CMK (cell line): ENCODE results near the gene DNAJC1.

Experiments used
- DNase-seq: peaks from one replicate; pipeline ENCODE4 v3.0.0-alpha.2; 2010; ENCODE audit warnings: low read depth

Gene DNAJC1

DNA sequence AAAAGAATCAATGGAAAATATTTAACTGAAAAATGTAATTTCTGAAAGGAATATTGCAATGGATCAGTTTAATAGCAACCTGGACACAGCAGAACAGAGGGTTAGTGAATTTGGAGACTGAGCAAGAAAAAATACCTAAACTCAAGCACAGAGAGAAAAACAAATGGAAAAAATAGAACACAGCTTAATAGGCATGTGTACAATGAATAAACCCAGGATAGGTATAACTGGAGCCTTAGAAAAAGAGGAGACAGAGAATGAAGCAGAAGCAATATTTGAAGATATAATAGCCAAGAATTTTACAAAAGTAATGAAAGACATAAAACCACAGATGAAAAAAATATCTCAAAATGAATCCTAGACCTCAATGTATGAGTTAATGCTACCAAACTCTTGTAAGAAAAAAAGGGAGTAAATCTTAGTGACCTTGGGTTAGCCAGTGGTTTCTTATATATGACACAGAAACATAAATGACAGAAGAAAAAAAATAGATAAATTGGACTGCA is 2.9 kb upstream of the DNAJC1 start:
- DNase-seq = no peak

GRCh38 chr10:22005763-22006162 is 2.2 kb upstream of the DNAJC1 start:
- no peak for DNase-seq

DNA sequence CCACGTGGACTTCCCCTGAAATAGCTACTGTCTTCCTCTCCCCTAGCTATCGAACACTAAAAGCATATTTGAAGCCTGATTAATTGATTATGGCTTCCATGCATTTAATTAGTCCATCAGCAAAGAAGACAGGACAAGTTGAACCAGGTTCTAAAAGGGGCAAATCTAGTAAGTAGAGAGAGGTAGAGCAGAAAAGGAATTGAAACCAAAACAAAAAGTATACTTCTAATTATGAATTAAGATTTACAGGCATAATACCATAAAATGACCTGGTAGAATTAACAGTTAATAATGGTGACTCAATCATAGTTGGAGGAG is 393 bp upstream of the DNAJC1 start:
- DNase-seq = no peak

- no peak for DNase-seq
Measured at GRCh38 chr10:22002591-22003176, 846 bp downstream of the DNAJC1 start.

GRCh38 chr10:21995557-21995956 is 8.0 kb downstream of the DNAJC1 start:
- DNase-seq = no peak

DNA sequence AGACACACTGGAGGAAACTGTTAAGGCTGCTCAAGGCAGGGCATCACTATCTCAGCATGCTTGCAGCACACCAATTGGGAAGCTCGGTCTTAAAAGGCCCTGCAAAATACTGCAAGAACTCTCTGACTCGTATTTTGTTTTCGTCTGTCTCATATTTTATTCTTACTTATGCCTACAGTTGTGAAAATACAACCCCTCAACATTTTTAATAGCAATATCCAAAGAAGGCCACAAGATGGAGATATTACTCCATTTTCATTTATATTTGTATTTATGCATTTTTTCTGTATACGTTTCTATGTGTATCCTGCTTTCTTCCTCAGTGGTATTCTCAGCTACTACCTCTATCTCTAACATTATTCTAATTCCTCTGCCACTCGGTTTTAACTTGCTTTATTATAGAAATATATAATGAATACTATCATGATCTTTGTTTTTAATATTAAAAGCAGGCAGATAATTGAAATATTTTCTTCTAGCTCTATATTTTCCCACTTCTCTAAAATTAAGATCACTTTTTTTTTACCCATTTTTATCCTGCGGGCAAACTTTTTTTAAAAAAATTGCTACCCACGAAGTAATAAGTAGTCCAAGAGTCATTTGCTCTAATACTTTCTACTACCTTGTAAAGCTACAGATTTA is 10.0 kb downstream of the DNAJC1 start:
- no peak for DNase-seq

GRCh38 chr10:21991785-21992184 is 11.7 kb downstream of the DNAJC1 start:
- DNase-seq = no peak

GRCh38 chr10:21990449-21990848 is 13.1 kb downstream of the DNAJC1 start:
- DNase-seq = no peak

DNA sequence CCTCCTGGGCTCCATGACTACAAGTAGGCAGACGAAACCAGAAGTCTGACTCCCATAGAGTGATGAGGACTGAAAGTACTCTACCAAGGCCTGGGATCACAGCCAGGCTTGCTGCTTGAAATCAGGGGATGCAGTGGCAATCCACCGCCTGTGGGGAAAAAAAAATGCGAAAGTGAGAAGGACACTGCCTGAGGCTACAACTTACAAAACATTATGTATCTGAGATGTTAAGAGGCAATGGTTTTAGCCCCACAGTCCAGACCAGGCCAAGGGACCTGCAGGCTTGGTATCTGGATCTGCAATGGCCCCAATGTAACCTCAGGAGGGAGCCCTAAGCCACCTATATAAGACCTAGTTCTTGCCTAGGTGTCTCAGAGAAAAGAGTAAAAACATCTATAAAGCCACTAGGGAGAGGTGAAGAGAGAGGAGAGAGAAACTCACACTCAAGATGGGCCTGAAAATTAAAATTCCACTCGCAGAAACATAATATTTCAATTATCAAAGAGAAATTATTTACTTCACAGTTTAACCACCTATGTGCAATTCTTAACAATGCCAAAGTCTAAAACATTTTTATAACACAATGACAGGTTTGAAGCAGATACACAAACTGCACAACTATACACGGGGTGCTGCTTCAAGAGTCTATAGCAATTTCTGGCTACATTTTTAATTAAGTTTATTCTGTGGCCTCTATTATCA is 13.9 kb downstream of the DNAJC1 start:
- no peak for DNase-seq

- DNase-seq = no peak
Measured at GRCh38 chr10:21985541-21985940, 18.0 kb downstream of the DNAJC1 start.

DNA sequence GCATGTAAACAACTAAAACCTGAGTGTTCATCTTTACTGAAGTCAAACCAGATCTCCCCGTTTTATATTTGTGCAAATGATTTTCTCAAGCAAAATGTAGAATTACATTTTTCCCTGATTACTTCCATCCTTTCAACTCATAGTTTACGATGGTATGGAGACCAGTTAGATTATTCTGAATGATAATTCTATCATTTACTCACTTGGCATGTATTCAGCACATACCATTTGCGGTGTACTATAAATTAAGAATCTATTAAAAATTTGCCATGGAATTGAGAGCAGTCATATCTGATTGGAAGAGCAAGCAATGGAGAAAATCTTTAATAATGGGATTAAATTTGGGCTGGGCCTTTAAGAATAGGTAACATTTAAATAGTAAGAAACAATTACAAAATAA is 22.4 kb downstream of the DNAJC1 start:
- no peak for DNase-seq

DNA sequence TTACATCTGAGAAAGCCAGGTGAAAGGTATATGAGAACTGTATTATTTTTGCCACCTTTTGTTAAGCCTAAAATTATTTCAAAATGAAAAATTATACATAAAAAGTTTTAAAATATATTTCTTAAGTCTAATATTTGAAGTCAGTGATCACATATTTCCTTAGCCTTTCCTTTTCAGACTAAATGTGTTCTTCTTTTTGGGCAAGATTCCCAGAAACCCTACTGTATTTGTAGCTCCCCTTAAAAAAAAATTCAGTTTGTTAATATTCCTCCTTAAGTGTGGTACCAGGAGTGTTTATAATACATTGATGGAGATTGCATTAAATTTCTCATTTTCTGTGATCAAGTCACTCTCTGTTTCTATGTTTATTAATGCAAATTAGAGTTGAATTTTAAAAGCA is 22.8 kb downstream of the DNAJC1 start:
- no peak for DNase-seq

GRCh38 chr10:21978191-21978862 is 25.2 kb downstream of the DNAJC1 start:
- DNase-seq = no peak

- no peak for DNase-seq
Measured at GRCh38 chr10:21976739-21977138, 26.8 kb downstream of the DNAJC1 start.

DNA sequence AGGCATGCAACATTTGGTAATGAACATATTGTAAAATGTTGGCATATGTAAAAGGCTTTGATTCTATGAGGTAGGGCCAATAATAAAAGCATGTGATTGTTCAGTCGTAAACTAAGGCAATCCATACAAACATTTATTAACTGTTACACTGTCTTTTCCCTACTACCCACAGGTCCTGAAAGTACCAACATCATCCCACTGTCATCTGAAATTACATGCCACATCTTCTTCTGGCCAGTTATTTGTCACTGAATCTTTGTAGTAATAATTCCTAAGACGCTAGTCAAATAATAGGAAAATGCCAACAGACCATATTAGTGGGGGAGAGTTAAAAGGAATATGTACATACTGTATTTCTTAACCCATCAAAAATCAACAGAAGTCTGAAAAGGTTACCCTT is 27.2 kb downstream of the DNAJC1 start:
- no peak for DNase-seq

DNA sequence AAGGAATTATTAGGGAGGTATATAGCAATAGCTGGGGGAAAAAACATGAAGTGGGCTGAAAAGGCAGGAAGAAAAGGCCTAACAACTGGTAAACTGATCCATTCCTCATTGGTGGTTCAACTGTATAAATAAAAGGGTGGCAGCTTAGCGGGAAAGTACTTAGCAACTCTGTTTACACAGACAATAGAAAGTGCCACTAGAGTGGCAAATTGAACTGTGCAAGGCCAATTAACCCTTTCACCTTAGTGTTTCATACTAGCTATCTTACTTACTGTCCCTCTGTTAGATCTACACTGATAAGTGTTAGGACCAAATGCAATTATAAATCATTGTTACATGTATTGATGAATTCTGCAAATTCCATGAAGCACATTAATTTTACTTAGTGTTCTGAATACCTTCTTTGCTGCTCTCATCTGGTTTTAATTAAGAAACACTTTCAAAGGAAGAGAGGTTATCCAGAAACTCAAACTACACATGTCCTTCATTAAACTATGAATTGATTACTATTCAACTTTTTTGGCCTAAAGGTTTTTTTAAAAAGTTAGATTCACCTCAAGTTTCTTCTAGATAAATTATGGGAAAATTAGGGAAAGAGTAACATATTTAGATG is 28.0 kb downstream of the DNAJC1 start:
- no peak for DNase-seq

DNA sequence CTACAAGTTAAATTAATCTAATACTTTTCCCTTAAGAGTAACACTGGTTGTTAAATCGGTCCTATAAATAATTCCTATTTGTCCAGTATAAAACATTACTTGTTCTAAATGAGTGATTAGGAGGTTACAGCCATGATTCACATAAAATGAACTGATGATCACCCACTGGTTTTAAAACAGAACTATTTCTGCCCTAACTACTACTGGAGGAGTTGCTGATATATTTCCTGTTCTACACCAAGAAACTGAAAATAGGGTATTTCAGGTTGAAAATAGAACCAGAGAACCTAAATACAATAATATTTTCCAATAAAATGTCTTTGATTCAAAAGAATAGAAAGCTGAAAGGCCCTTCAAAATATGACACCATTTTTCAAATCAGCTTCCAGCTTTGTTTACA is 30.9 kb downstream of the DNAJC1 start:
- no peak for DNase-seq

DNA sequence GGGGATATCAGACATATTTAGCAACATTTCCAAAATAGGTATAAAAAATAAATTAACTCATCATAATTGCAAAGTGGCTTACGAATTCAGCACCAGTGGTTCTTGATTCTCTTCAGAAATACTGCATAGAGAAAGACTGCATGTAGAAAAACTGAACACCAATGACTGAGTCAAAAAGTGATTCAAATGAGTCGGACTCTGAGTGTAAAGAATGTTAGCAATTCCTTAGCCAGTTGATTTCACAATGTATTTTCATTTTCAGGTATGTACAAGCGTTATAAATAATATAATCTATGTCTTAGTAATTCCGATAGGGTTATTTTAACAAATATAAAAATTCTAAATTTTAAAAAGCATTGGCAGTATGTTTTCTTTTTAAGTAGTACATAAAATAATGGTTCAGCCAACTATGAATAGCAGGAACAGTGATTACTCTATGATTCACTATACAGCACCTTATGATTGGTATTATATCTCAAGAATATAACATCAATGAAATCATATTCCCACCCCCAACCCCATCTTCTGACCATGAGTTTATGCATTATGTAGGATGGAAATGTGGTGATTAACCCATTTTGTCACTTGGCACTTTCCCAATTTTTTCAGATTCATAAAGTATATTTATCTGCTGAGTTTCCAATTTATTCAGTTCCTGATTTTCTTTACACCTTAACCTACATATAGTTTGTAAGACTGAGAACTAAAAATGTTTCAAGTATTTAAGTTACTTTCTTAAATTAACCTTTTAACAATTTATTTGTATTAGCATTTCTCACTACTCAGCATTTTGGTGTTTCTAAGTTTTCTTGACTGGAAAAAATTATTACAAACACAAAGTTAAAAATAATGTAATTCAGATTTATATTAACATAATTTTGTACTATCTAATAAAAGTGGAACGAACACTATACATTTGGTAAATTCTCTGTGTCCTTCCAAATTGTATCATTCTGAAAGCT is 33.9 kb downstream of the DNAJC1 start:
- DNase-seq = no peak

DNA sequence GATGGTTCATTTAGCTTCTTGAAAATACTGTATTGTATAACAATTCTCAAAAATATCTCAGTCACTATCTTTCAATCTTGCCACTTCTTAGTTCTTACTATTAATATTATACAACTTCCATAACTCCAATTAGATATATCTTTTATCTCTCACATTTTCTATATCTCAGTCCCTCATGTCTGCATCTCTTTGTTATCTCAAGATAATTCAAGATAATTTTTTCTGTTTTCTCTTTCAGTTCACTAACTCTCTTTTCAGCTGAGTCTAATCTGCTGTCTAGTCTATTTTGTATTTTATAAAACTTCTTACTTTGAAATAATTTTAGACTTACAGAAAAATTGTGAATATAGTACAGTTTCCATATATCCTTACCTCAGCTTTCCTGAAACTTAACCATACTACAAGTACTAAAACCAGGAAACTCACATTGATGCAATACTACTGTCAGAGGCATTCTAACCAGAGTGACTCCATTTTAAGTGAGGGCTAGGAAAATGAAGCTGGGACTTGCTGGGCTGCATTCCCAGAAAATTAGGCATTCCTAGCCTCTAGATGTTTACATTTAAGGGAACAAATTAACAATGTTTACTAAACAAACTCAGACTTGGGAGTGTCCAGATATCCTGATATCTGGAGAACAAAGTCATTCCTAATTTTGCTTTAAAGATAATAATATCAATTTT is 38.4 kb downstream of the DNAJC1 start:
- DNase-seq = no peak

DNA sequence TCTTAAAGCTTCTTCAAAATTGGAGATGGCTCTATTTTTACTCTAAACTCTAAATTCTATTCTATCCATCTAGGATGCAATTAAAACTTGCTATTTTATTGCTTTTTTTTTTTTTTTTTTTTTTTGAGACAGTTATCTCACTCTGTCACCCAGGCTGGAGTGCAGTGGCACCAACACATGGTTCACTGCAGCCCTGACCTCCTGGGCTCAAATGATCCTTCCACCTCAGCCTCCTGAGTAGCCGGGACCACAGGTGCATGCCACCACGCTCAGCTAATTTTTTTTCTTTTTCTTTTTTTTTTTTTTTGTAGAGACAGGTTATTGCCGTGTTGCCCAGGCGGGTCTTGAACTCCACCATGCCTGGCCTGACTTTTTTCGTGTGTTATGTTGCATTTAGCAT is 41.2 kb downstream of the DNAJC1 start:
- DNase-seq = no peak

- DNase-seq = peak; percentile 32
Measured at GRCh38 chr10:21961847-21962246, 41.7 kb downstream of the DNAJC1 start.
